Stomach (tissue), 4 donors: ENCODE results near the gene CD2BP2.

ENCODE experiments used
- CTCF ChIP-seq, 7 experiments: fragments of 450-650 bp in 4 of 7; fragments of 200-600 bp in 3 of 7; sonication (generic) in 3 of 7; IDR thresholded peaks; one replicate each; pipeline ENCODE4 v1.5.1; 2016 to 2019; ENCODE audit warnings: antibody characterized with exemption in 7 of 7, control low read depth in 2 of 7, mild to moderate bottlenecking in 1 of 7
- EP300 ChIP-seq: sonication (generic); formaldehyde crosslinking; IDR thresholded peaks from one replicate; pipeline ENCODE4 v1.6.1; 2017; ENCODE audit warnings: antibody characterized with exemption
- POLR2A ChIP-seq, 4 donors: fragments of 450-650 bp; IDR thresholded peaks; one replicate each; pipeline ENCODE4 v1.6.1; 2016; ENCODE audit warnings: antibody characterized with exemption in 4 of 4, control low read depth in 2 of 4, mild to moderate bottlenecking in 1 of 4, moderate library complexity in 1 of 4

- TF ChIP-seq CTCF (IDR thresholded peaks at IDR 0.05) (no peak), EP300 (no peak), POLR2A (IDR thresholded peaks at IDR 0.05) (no peak)
Observed at GRCh38 chr16:30361180-30361579, 6.1 kb upstream of the CD2BP2 start.
